Endothelial cell of umbilical vein (primary cell): ENCODE data around the gene DLEC1. TPM values are rescaled to one million over a fixed set of nuclear protein-coding genes. Genes with fewer than 3 reads are reported as not detected.

ENCODE experiments used
- BruUV-seq: library from RNA; stranded (reverse); fragments of 400-500 nt; replicated peaks from 2 replicates; lab custom pipeline; 2021; lab: Mats Ljungman, UMichigan
- CTCF ChIA-PET: fragments of 300-600, 350-600 bp; sonication (Branson Sonifier 250); formaldehyde crosslinking; loops from one replicate; lab custom pipeline; 2021; ENCODE audit warnings: antibody characterized with exemption, inconsistent platforms; lab: Charles Lee
- POLR2A ChIA-PET: fragments of 300-600, 350-600 bp; sonication (Branson Sonifier 250); formaldehyde crosslinking; loops from one replicate; lab custom pipeline; 2021; ENCODE audit warnings: antibody characterized with exemption, inconsistent platforms; lab: Charles Lee
- DNase-seq: peaks from one replicate; pipeline ENCODE4 v3.0.0-alpha.2; 2011; ENCODE audit warnings: low read depth, low spot score
- FAIRE-seq: peaks from 2 replicates; lab custom pipeline; 2011; peaks lifted over from hg19 to GRCh38; lab: Jason Lieb, UNC
- H2AFZ ChIP-seq: 2 replicates; pipeline ENCODE4 v1.6.0; 2012; ENCODE audit warnings: low read depth, low read length, control low read depth, inconsistent platforms
- H3K27ac ChIP-seq: 2 replicates; pipeline ENCODE4 v1.5.1; 2011; ENCODE audit warnings: low read depth, mild to moderate bottlenecking, control low read depth, low read length, moderate library complexity; ENCODE audit not compliant: insufficient read depth
- H3K27me3 ChIP-seq, 2 experiments: 2 replicates each; pipeline versions ENCODE4 v1.6.0 to v1.6.1; 2011; ENCODE audit warnings: low read length in 2 of 2, mixed read lengths in 1 of 2; ENCODE audit not compliant: control insufficient read depth in 2 of 2, insufficient read depth in 2 of 2
- H3K36me3 ChIP-seq, 2 experiments: 2 replicates in 1 of 2; 3 replicates in 1 of 2; pipeline ENCODE4 v1.5.1; 2011; ENCODE audit warnings: low read length in 2 of 2, mild to moderate bottlenecking in 1 of 2, moderate library complexity in 1 of 2; ENCODE audit not compliant: control insufficient read depth in 2 of 2, insufficient read depth in 2 of 2; ENCODE audit errors: extremely low read depth in 1 of 2
- H3K4me1 ChIP-seq: 3 replicates; pipeline ENCODE4 v1.5.1; 2011; ENCODE audit warnings: mild to moderate bottlenecking, low read length; ENCODE audit not compliant: control insufficient read depth, insufficient read depth; ENCODE audit errors: extremely low read depth
- H3K4me2 ChIP-seq: 2 replicates; pipeline ENCODE4 v1.6.1; 2011; ENCODE audit warnings: low read length, control low read depth, mixed read lengths; ENCODE audit not compliant: insufficient read depth
- H3K4me3 ChIP-seq, 3 experiments: fragments of 200-600 bp in 1 of 3; sonication (generic), shearing (Covaris generic) in 1 of 3; replicated peaks in 1 of 3; 2 replicates each; pipeline ENCODE4 v1.5.1; 2011 to 2016; ENCODE audit warnings: control low read depth in 3 of 3, low read length in 3 of 3, mild to moderate bottlenecking in 2 of 3, inconsistent platforms in 1 of 3, low read depth in 1 of 3, moderate library complexity in 1 of 3; ENCODE audit not compliant: insufficient read depth in 1 of 3
- H3K79me2 ChIP-seq: 2 replicates; pipeline ENCODE4 v1.6.0; 2012; ENCODE audit warnings: low read length, inconsistent platforms; ENCODE audit not compliant: control insufficient read depth, insufficient read depth
- H3K9ac ChIP-seq: replicated peaks from 2 replicates; pipeline ENCODE3; 2011; ENCODE audit warnings: low read length, control low read depth; ENCODE audit not compliant: insufficient read depth; ENCODE audit errors: extremely low read depth
- H3K9me1 ChIP-seq: replicated peaks from 3 replicates; pipeline ENCODE4 v1.6.0; 2011; ENCODE audit warnings: mild to moderate bottlenecking, low read length; ENCODE audit not compliant: control insufficient read depth, insufficient read depth; ENCODE audit errors: extremely low read depth
- H3K9me3 ChIP-seq: replicated peaks from 2 replicates; pipeline ENCODE4 v1.5.1; 2012; ENCODE audit warnings: low read length, inconsistent platforms; ENCODE audit not compliant: control insufficient read depth, insufficient read depth
- H4K20me1 ChIP-seq: replicated peaks from 2 replicates; pipeline ENCODE3; 2011; ENCODE audit warnings: mild to moderate bottlenecking, low read length; ENCODE audit not compliant: control insufficient read depth, insufficient read depth; ENCODE audit errors: extremely low read depth
- CTCF ChIP-seq, 2 donors: IDR thresholded peaks; 1 replicate in 1 of 2; 2 replicates in 1 of 2; pipeline ENCODE4 v1.5.1; 2011; ENCODE audit warnings: low read length in 2 of 2, mild to moderate bottlenecking in 2 of 2, moderate library complexity in 2 of 2, control low read depth in 1 of 2, inconsistent platforms in 1 of 2, low read depth in 1 of 2; ENCODE audit not compliant: insufficient read depth in 1 of 2; ENCODE audit errors: extremely low read depth in 1 of 2
- EZH2 ChIP-seq: IDR thresholded peaks from 2 replicates; pipeline ENCODE4 v1.6.1; 2012; ENCODE audit warnings: borderline replicate concordance, low read depth, mild to moderate bottlenecking, moderate library complexity, low read length, inconsistent platforms; ENCODE audit not compliant: severe bottlenecking
- FOS ChIP-seq: IDR thresholded peaks from 2 replicates; pipeline ENCODE4 v1.6.1; 2011; ENCODE audit warnings: mild to moderate bottlenecking, low read length, moderate library complexity, borderline replicate concordance; ENCODE audit not compliant: insufficient read depth
- GATA2 ChIP-seq: IDR thresholded peaks from 2 replicates; pipeline ENCODE4 v1.7.0; 2011; ENCODE audit warnings: low read depth, mild to moderate bottlenecking, moderate library complexity, mixed read lengths, low read length; ENCODE audit not compliant: insufficient read length, insufficient read depth
- JUN ChIP-seq: IDR thresholded peaks from 2 replicates; pipeline ENCODE4 v1.6.1; 2011; ENCODE audit warnings: borderline replicate concordance, low read depth; ENCODE audit not compliant: insufficient read length, insufficient read depth
- MAX ChIP-seq: IDR thresholded peaks from 2 replicates; pipeline ENCODE4 v1.6.1; 2011; ENCODE audit not compliant: insufficient read depth, insufficient read length
- MYC ChIP-seq: IDR thresholded peaks from one replicate; pipeline ENCODE4 v1.6.1; 2011; ENCODE audit warnings: mild to moderate bottlenecking, low read depth, low read length
- POLR2A ChIP-seq: IDR thresholded peaks from 2 replicates; pipeline ENCODE4 v1.6.1; 2012; ENCODE audit warnings: low read depth, mild to moderate bottlenecking, control low read depth, low read length
- POLR2AphosphoS5 ChIP-seq: IDR thresholded peaks from 2 replicates; pipeline ENCODE4 v1.6.1; 2012; ENCODE audit warnings: low read depth, mild to moderate bottlenecking, control low read depth, low read length, moderate library complexity; ENCODE audit not compliant: insufficient read depth
- dilution Hi-C: fragments of 300-500 bp; cut with MboI; formaldehyde crosslinking; loops from one replicate; pipeline ENCODE4 v1.15.0; 2019; ENCODE audit warnings: low sequenced_read_pairs; ENCODE audit not compliant: extremely low pct_ligation_motif_present
- intact Hi-C: fragments of 100-400 bp; cut with micrococcal nuclease; formaldehyde crosslinking; loops from one replicate; pipeline ENCODE4 v1.10.0; 2022
- polyA plus RNA-seq, 4 experiments: library from polyadenylated mRNA; depleted of rRNA in 3 of 4; stranded (reverse) in 3 of 4; unstranded in 1 of 4; fragments of >200 nt; gene quantifications; 2 replicates each; pipeline versions ENCODE4 v1.2.1 to v1.2.3, GENCODE V29; 2011 to 2012; ENCODE audit warnings: missing spikeins in 1 of 4
- total RNA-seq: library from RNA; stranded (reverse); gene quantifications from 2 replicates; pipeline ENCODE4 v1.2.3, GENCODE V29; 2021

Gene DLEC1
- total and polyA plus RNA-seq, 2 donors (not counting 3 experiments of a cell fraction or from before 2014, with no cell fraction given), result not detected

- dilution Hi-C loops, result no loop called here
Observed at GRCh38 chr3:38105525-38105924, 66.5 kb downstream of the DLEC1 start.

More at GRCh38 chr3:38105525-38105924, 66.5 kb downstream of the DLEC1 start:
- no peaks in the 10 kb centered on the region for H3K9me1 ChIP-seq
- TF ChIP-seq MAX (no peak), CTCF (IDR thresholded peaks at IDR 0.05; ENCODE audit: extremely low read depth in 1 of 2, insufficient read depth in 1 of 2, low read depth in 1 of 2, low read length in 2 of 2) (no peak), POLR2A (no peak), GATA2 (no peak), MYC (no peak), EZH2 (no peak), POLR2AphosphoS5 (no peak), JUN (no peak), FOS (no peak)
- no peak overlapping the region for H3K4me3 ChIP-seq
- H3K79me2 ChIP-seq, result no peaks in the 10 kb centered on the region
- H3K9me3 ChIP-seq, result no peaks in the 10 kb centered on the region
- H3K36me3 ChIP-seq, result no peaks in the 10 kb centered on the region
- peaks cover 3 to 7% of the 10 kb centered on the region in 2 experiments for H3K27me3 ChIP-seq
- FAIRE-seq (no peak), DNase-seq (no peak)
- no peak overlapping the region for H3K4me2 ChIP-seq
- POLR2A ChIA-PET, result no interaction called here
- CTCF ChIA-PET, result no interaction called here
- BruUV-seq, result no TSS peak
- H3K27ac ChIP-seq, result no peak overlapping the region
- no peak overlapping the region for H3K9ac ChIP-seq
- H3K4me1 ChIP-seq, result no peaks in the 10 kb centered on the region
- no peak overlapping the region for H2AFZ ChIP-seq
- H4K20me1 ChIP-seq, result no peaks in the 10 kb centered on the region
- intact Hi-C loops, result no loop called here
